ENCODE results near the gene CARD10. TPM values are rescaled to one million over a fixed set of nuclear protein-coding genes. Genes with fewer than 3 reads are reported as not detected.
"Not testable (repeated sequence)": the region's sequence is repeated elsewhere in the genome, so short reads cannot be mapped to it uniquely, and the experiment has no call there.

The CARD10 gene
- total RNA-seq, 2 donors from 2014 or later: 0.09 to 0.51 TPM

GRCh38 chr22:37538590-37539357 lies 19.6 kb upstream of the CARD10 start:
- peak; percentile 89 to 93 for DNase-seq (ENCODE audit: low spot score in 2 of 2)
- Mint-ChIP-seq H3K27ac (peak overlapping the region in 1 of 2 donors; percentile 43), H3K36me3 (no peaks in the 10 kb centered on the region), H3K9me3 (no peaks in the 10 kb centered on the region)
- peak; percentile 91 to 95 for ATAC-seq

GRCh38 chr22:37535159-37535558 lies 15.9 kb upstream of the CARD10 start:
- H3K27ac Mint-ChIP-seq: no peak overlapping the region
- no peaks in the 10 kb centered on the region for H3K36me3 Mint-ChIP-seq
- H3K9me3 Mint-ChIP-seq: no peaks in the 10 kb centered on the region
- DNase-seq (ENCODE audit: low spot score in 2 of 2) (no peak), ATAC-seq (no peak)

- Mint-ChIP-seq H3K9me3 (no peaks in the 10 kb centered on the region), H3K27ac (no peak overlapping the region), H3K36me3 (no peaks in the 10 kb centered on the region)
- no peak for DNase-seq (ENCODE audit: low spot score in 2 of 2)
- ATAC-seq: no peak
These were observed 15.2 kb upstream of the CARD10 start for GRCh38 chr22:37534445-37534844.

GRCh38 chr22:37533995-37534394 lies 14.8 kb upstream of the CARD10 start:
- peak; percentile 12 to 59 for ATAC-seq
- DNase-seq (ENCODE audit: low spot score in 2 of 2): no peak
- Mint-ChIP-seq H3K36me3 (no peaks in the 10 kb centered on the region), H3K27ac (no peak overlapping the region), H3K9me3 (no peaks in the 10 kb centered on the region)

- ATAC-seq (peak; percentile 50 to 91), DNase-seq (ENCODE audit: low spot score in 2 of 2) (no peak)
- Mint-ChIP-seq H3K27ac (no peak overlapping the region), H3K9me3 (no peaks in the 10 kb centered on the region), H3K36me3 (no peaks in the 10 kb centered on the region)
These were observed 10.6 kb upstream of the CARD10 start for GRCh38 chr22:37529652-37530345.

GRCh38 chr22:37527952-37528351 lies 8.7 kb upstream of the CARD10 start:
- not testable (repeated sequence) for H3K36me3 Mint-ChIP-seq; ATAC-seq; H3K9me3 Mint-ChIP-seq; H3K27ac Mint-ChIP-seq; DNase-seq (ENCODE audit: low spot score in 2 of 2)

- H3K27ac Mint-ChIP-seq; H3K36me3 Mint-ChIP-seq; H3K9me3 Mint-ChIP-seq; ATAC-seq; DNase-seq (ENCODE audit: low spot score in 2 of 2): not testable (repeated sequence)
These were observed 8.0 kb upstream of the CARD10 start for GRCh38 chr22:37527081-37527752.

- no peak overlapping the region for H3K27ac Mint-ChIP-seq
These were observed 7.2 kb upstream of the CARD10 start for GRCh38 chr22:37526376-37526775.

GRCh38 chr22:37525746-37526350 lies 6.6 kb upstream of the CARD10 start:
- DNase-seq (ENCODE audit: low spot score in 2 of 2) (no peak), ATAC-seq (no peak)
- H3K9me3 Mint-ChIP-seq: no peaks in the 10 kb centered on the region
- no peak overlapping the region for H3K27ac Mint-ChIP-seq
- H3K36me3 Mint-ChIP-seq: no peaks in the 10 kb centered on the region

More at GRCh38 chr22:37526376-37526775, 7.2 kb upstream of the CARD10 start:
- Mint-ChIP-seq H3K36me3 (no peaks in the 10 kb centered on the region), H3K9me3 (no peaks in the 10 kb centered on the region)
- ATAC-seq: no peak
- no peak for DNase-seq (ENCODE audit: low spot score in 2 of 2)

GRCh38 chr22:37525073-37525745 lies 6.0 kb upstream of the CARD10 start:
- H3K27ac Mint-ChIP-seq: no peak overlapping the region
- ATAC-seq (peak in 1 of 2 donors; percentile 31), DNase-seq (ENCODE audit: low spot score in 2 of 2) (no peak)
- H3K9me3 Mint-ChIP-seq: no peaks in the 10 kb centered on the region
- H3K36me3 Mint-ChIP-seq: no peaks in the 10 kb centered on the region

- no peak for DNase-seq (ENCODE audit: low spot score in 2 of 2)
- ATAC-seq: no peak
- Mint-ChIP-seq H3K9me3 (no peaks in the 10 kb centered on the region), H3K36me3 (peaks cover 0 to 4% of the 10 kb centered on the region in 2 donors), H3K27ac (no peak overlapping the region)
These were observed 3.3 kb upstream of the CARD10 start for GRCh38 chr22:37522482-37522881.

- H3K27ac Mint-ChIP-seq: no peak overlapping the region
- peaks cover 0 to 4% of the 10 kb centered on the region in 2 donors for H3K36me3 Mint-ChIP-seq
- ATAC-seq (no peak), DNase-seq (ENCODE audit: low spot score in 2 of 2) (no peak)
- H3K9me3 Mint-ChIP-seq: no peaks in the 10 kb centered on the region
These were observed 2.1 kb upstream of the CARD10 start for GRCh38 chr22:37521236-37521739.

- DNase-seq (ENCODE audit: low spot score in 2 of 2): no peak
- ATAC-seq: no peak
- Mint-ChIP-seq H3K36me3 (peaks cover 0 to 4% of the 10 kb centered on the region in 2 donors), H3K27ac (no peak overlapping the region), H3K9me3 (no peaks in the 10 kb centered on the region)
These were observed 1.6 kb upstream of the CARD10 start for GRCh38 chr22:37520776-37521191.

GRCh38 chr22:37518509-37519267 lies 527 bp downstream of the CARD10 start:
- Mint-ChIP-seq H3K36me3 (peaks cover 0 to 4% of the 10 kb centered on the region in 2 donors), H3K27ac (no peak overlapping the region), H3K9me3 (no peaks in the 10 kb centered on the region)
- ATAC-seq: peak in 1 of 2 donors; percentile 29
- DNase-seq (ENCODE audit: low spot score in 2 of 2): no peak

GRCh38 chr22:37517826-37518450 lies 1.3 kb downstream of the CARD10 start:
- DNase-seq (ENCODE audit: low spot score in 2 of 2) (no peak), ATAC-seq (no peak)
- peaks cover 0 to 4% of the 10 kb centered on the region in 2 donors for H3K36me3 Mint-ChIP-seq
- H3K9me3 Mint-ChIP-seq: no peaks in the 10 kb centered on the region
- H3K27ac Mint-ChIP-seq: no peak overlapping the region

All from activated naive CD4-positive, alpha-beta T cell treated with anti-CD3 and anti-CD28 coated beads, Interleukin-2, amount 50 U/mL, for 72 hours (primary cell).